ENCODE measurements around the gene ADRA2C.

GRCh38 chr4:3803946-3804345, 37.8 kb downstream of the ADRA2C start:
- TF ChIP-seq CTCF (IDR thresholded peaks at IDR 0.05), result no peak
- no peak for TF ChIP-seq POLR2A (IDR thresholded peaks at IDR 0.05)
